ENCODE measurements around the gene MPP1. TPM values are rescaled to one million over a fixed set of nuclear protein-coding genes. Genes with fewer than 3 reads are reported as not detected.

MPP1 gene
- 100 to 1,000 TPM in 1 of 4 donors, 10 to 100 TPM in 3; 41.8 to 162 (median 45.5) TPM for total RNA-seq

GRCh38 chrX:154804957-154805695 lies at the start of gene MPP1:
MPP1 (minus strand) TSS chrX:154805485; CDS start chrX:154805373, 112 bp downstream.
- DNase-seq (ENCODE audit: low spot score) (no peak), ATAC-seq (ENCODE audit: low FRiP score) (peak; percentile 95)
- TF ChIP-seq CTCF (IDR thresholded peaks at IDR 0.05), result no peak

- DNase-seq (ENCODE audit: low spot score) (no peak), ATAC-seq (ENCODE audit: low FRiP score) (no peak)
- no peak for TF ChIP-seq CTCF (IDR thresholded peaks at IDR 0.05)
Measured at GRCh38 chrX:154850957-154851611, 45.8 kb upstream of the MPP1 start.

GRCh38 chrX:154840856-154841255 lies 35.6 kb upstream of the MPP1 start:
- no peak for DNase-seq (ENCODE audit: low spot score)
- ATAC-seq (ENCODE audit: low FRiP score), result no peak
- TF ChIP-seq CTCF (IDR thresholded peaks at IDR 0.05), result no peak

GRCh38 chrX:154836163-154836562 lies 30.9 kb upstream of the MPP1 start:
- DNase-seq (ENCODE audit: low spot score) (no peak), ATAC-seq (ENCODE audit: low FRiP score) (no peak)
- TF ChIP-seq CTCF (IDR thresholded peaks at IDR 0.05), result no peak

- DNase-seq (ENCODE audit: low spot score), result no peak
- no peak for TF ChIP-seq CTCF (IDR thresholded peaks at IDR 0.05)
- ATAC-seq (ENCODE audit: low FRiP score), result no peak
Measured at GRCh38 chrX:154834562-154834961, 29.3 kb upstream of the MPP1 start, which contains the start of gene SMIM9. SMIM9 (minus strand) TSS chrX:154834662; CDS start chrX:154830856, 3,806 bp downstream.

GRCh38 chrX:154833746-154834274 lies 28.5 kb upstream of the MPP1 start:
- TF ChIP-seq CTCF (IDR thresholded peaks at IDR 0.05), result no peak
- ATAC-seq (ENCODE audit: low FRiP score) (no peak), DNase-seq (ENCODE audit: low spot score) (no peak)
